ENCODE measurements around the gene MYPOP. TPM values are rescaled to one million over a fixed set of nuclear protein-coding genes. Genes with fewer than 3 reads are reported as not detected.

The MYPOP gene
- total RNA-seq, 1 donor from 2014 or later, result 9.1 TPM

- H3K4me3 Mint-ChIP-seq, result peak overlapping the region; percentile 20
- no peak for TF ChIP-seq CTCF (conservative IDR thresholded peaks at IDR 0.05)
- H3K27me3 Mint-ChIP-seq (ENCODE audit: low read depth), result peaks cover 66% of the 10 kb centered on the region
- no peak for DNase-seq (ENCODE audit: low read depth, low spot score)
- H3K27ac Mint-ChIP-seq (ENCODE audit: unreplicated experiment), result no peak overlapping the region
- H3K9me3 Mint-ChIP-seq, result no peaks in the 10 kb centered on the region
- H3K4me1 Mint-ChIP-seq, result peaks cover 12% of the 10 kb centered on the region
- H3K36me3 Mint-ChIP-seq (ENCODE audit: low read depth), result no peaks in the 10 kb centered on the region
These were observed 35.8 kb downstream of the MYPOP start for GRCh38 chr19:45866400-45867176.

- no peak for TF ChIP-seq CTCF (conservative IDR thresholded peaks at IDR 0.05)
- DNase-seq (ENCODE audit: low read depth, low spot score), result no peak
- H3K4me3 Mint-ChIP-seq, result peak overlapping the region; percentile 57
- no peaks in the 10 kb centered on the region for H3K9me3 Mint-ChIP-seq
- H3K4me1 Mint-ChIP-seq, result peaks cover 12% of the 10 kb centered on the region
- H3K27ac Mint-ChIP-seq (ENCODE audit: unreplicated experiment), result no peak overlapping the region
- H3K27me3 Mint-ChIP-seq (ENCODE audit: low read depth), result peaks cover 66% of the 10 kb centered on the region
- H3K36me3 Mint-ChIP-seq (ENCODE audit: low read depth), result no peaks in the 10 kb centered on the region
These were observed 37.0 kb downstream of the MYPOP start for GRCh38 chr19:45865269-45865948.

- Mint-ChIP-seq H3K4me1 (peaks cover 12% of the 10 kb centered on the region), H3K27ac (ENCODE audit: unreplicated experiment) (no peak overlapping the region), H3K4me3 (peak overlapping the region; percentile 54), H3K27me3 (ENCODE audit: low read depth) (peaks cover 66% of the 10 kb centered on the region), H3K36me3 (ENCODE audit: low read depth) (no peaks in the 10 kb centered on the region), H3K9me3 (no peaks in the 10 kb centered on the region)
- DNase-seq (ENCODE audit: low read depth, low spot score), result no peak
- no peak for TF ChIP-seq CTCF (conservative IDR thresholded peaks at IDR 0.05)
These were observed 37.8 kb downstream of the MYPOP start for GRCh38 chr19:45864629-45865082.

- peaks cover 12% of the 10 kb centered on the region for H3K4me1 Mint-ChIP-seq
- H3K4me3 Mint-ChIP-seq, result peak within 1 kb of the TSS; percentile 94
- DNase-seq (ENCODE audit: low read depth, low spot score), result no peak
- no peaks in the 10 kb centered on the region for H3K9me3 Mint-ChIP-seq
- H3K36me3 Mint-ChIP-seq (ENCODE audit: low read depth), result no peaks in the 10 kb centered on the region
- peaks cover 61% of the 10 kb centered on the region for H3K27me3 Mint-ChIP-seq (ENCODE audit: low read depth)
- no peak within 1 kb of the TSS for H3K27ac Mint-ChIP-seq (ENCODE audit: unreplicated experiment)
- peak; percentile 61 for TF ChIP-seq CTCF (conservative IDR thresholded peaks at IDR 0.05)
These were observed 38.4 kb downstream of the MYPOP start, which contains the start of gene FOXA3 for GRCh38 chr19:45863840-45864628. FOXA3 (plus strand) TSS chr19:45864326; CDS start chr19:45864457, 131 bp downstream.

GRCh38 chr19:45863335-45863839 is 39.0 kb downstream of the MYPOP start:
- H3K27ac Mint-ChIP-seq (ENCODE audit: unreplicated experiment), result no peak overlapping the region
- H3K4me1 Mint-ChIP-seq, result peaks cover 12% of the 10 kb centered on the region
- H3K36me3 Mint-ChIP-seq (ENCODE audit: low read depth), result peaks cover under 1% of the 10 kb centered on the region
- peaks cover 59% of the 10 kb centered on the region for H3K27me3 Mint-ChIP-seq (ENCODE audit: low read depth)
- no peak for DNase-seq (ENCODE audit: low read depth, low spot score)
- H3K9me3 Mint-ChIP-seq, result no peaks in the 10 kb centered on the region
- TF ChIP-seq CTCF (conservative IDR thresholded peaks at IDR 0.05), result no peak
- peak overlapping the region; percentile 94 for H3K4me3 Mint-ChIP-seq
